ENCODE data around the gene HSP90AB1.

The HSP90AB1 gene

DNA sequence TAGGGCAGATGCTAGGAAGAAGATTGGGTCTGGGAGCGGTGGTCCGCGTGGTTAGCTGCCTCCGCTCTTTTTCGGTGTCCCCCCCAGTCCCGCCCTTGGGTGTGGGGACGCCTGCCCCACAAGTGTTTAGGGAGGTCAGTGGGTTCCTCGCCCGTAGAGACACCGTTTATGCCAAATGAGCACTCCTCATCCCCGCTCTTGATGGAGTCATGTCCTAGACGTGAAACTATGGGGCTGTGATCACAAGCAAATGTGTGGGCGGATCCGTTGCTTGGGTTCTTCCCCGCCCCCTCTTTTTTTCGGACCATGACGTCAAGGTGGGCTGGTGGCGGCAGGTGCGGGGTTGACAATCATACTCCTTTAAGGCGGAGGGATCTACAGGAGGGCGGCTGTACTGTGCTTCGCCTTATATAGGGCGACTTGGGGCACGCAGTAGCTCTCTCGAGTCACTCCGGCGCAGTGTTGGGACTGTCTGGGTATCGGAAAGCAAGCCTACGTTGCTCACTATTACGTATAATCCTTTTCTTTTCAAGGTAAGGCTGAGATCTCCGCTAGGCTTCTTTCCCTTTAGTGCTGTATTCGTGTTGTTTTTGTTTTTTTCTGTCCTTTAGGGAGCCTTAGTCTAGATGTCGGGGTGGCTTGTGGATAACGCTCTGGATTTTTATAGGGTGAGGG is at the start of gene HSP90AB1 (continued):
- TF ChIP-seq ZNF768 (tag by site-specific recombination; IDR thresholded peaks at IDR 0.05), result no peak; the same call in 1 of the 2 replicates
- TF ChIP-seq SALL2 (tag by site-specific recombination; IDR thresholded peaks at IDR 0.05; ENCODE audit: borderline replicate concordance), result peak; percentile 92
- TF ChIP-seq HOXD13 (CRISPR knock-in tag; IDR thresholded peaks at IDR 0.05; ENCODE audit: borderline replicate concordance), result no peak
- no peak; the same call in 1 of the 2 replicates for TF ChIP-seq ZNF157 (tag by site-specific recombination; IDR thresholded peaks at IDR 0.05)
- no peak for TF ChIP-seq ZNF302 (tag by site-specific recombination; IDR thresholded peaks at IDR 0.05; ENCODE audit: low read depth)
- TF ChIP-seq ZNF621 (tag by site-specific recombination; IDR thresholded peaks at IDR 0.05), result no peak
- TF ChIP-seq ZBTB48 (tag by site-specific recombination; IDR thresholded peaks at IDR 0.05), result 0 out of 2 replicates have a peak, but pooled peaks have one; percentile 29
- TF ChIP-seq OVOL3 (tag by site-specific recombination; IDR thresholded peaks at IDR 0.05), result 0 out of 2 replicates have a peak, but pooled peaks have one; percentile 4
- TF ChIP-seq ZNF311 (tag by site-specific recombination; IDR thresholded peaks at IDR 0.05; ENCODE audit: borderline replicate concordance), result no peak
- TF ChIP-seq REPIN1 (tag by site-specific recombination; IDR thresholded peaks at IDR 0.05; ENCODE audit: low read depth), result peak; percentile 70; the same call in 1 of the 2 replicates
- TF ChIP-seq, protein P1, sequence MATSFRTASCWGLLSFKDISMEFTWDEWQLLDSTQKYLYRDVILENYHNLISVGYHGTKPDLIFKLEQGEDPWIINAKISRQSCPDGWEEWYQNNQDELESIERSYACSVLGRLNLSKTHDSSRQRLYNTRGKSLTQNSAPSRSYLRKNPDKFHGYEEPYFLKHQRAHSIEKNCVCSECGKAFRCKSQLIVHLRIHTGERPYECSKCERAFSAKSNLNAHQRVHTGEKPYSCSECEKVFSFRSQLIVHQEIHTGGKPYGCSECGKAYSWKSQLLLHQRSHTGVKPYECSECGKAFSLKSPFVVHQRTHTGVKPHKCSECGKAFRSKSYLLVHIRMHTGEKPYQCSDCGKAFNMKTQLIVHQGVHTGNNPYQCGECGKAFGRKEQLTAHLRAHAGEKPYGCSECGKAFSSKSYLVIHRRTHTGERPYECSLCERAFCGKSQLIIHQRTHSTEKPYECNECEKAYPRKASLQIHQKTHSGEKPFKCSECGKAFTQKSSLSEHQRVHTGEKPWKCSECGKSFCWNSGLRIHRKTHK (tag by site-specific recombination; IDR thresholded peaks at IDR 0.05), result no peak
- TF ChIP-seq WT1 (tag by site-specific recombination; IDR thresholded peaks at IDR 0.05), result peak; percentile 44; the same call in 1 of the 2 replicates
- 0 out of 2 replicates have a peak, but pooled peaks have one; percentile 46 for TF ChIP-seq ZNF747 (tag by site-specific recombination; IDR thresholded peaks at IDR 0.05)
- peak; percentile 27; the same call in 1 of the 2 replicates for TF ChIP-seq ZNF623 (tag by site-specific recombination; IDR thresholded peaks at IDR 0.05)
- TF ChIP-seq ZNF473 (tag by site-specific recombination; IDR thresholded peaks at IDR 0.05), result no peak
- no peak for TF ChIP-seq ZNF350 (tag by site-specific recombination; IDR thresholded peaks at IDR 0.05)
- TF ChIP-seq GLI4 (tag by site-specific recombination; IDR thresholded peaks at IDR 0.05), result peak; percentile 63; the same call in 1 of the 2 replicates
- TF ChIP-seq ZNF777 (tag by site-specific recombination; IDR thresholded peaks at IDR 0.05; ENCODE audit: borderline replicate concordance), result peak; percentile 92
- TF ChIP-seq SP3 (tag by site-specific recombination; IDR thresholded peaks at IDR 0.05), result peak; percentile 87
- TF ChIP-seq, protein P2, sequence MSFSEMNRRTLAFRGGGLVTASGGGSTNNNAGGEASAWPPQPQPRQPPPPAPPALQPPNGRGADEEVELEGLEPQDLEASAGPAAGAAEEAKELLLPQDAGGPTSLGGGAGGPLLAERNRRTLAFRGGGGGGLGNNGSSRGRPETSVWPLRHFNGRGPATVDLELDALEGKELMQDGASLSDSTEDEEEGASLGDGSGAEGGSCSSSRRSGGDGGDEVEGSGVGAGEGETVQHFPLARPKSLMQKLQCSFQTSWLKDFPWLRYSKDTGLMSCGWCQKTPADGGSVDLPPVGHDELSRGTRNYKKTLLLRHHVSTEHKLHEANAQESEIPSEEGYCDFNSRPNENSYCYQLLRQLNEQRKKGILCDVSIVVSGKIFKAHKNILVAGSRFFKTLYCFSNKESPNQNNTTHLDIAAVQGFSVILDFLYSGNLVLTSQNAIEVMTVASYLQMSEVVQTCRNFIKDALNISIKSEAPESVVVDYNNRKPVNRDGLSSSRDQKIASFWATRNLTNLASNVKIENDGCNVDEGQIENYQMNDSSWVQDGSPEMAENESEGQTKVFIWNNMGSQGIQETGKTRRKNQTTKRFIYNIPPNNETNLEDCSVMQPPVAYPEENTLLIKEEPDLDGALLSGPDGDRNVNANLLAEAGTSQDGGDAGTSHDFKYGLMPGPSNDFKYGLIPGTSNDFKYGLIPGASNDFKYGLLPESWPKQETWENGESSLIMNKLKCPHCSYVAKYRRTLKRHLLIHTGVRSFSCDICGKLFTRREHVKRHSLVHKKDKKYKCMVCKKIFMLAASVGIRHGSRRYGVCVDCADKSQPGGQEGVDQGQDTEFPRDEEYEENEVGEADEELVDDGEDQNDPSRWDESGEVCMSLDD (tag by site-specific recombination; IDR thresholded peaks at IDR 0.05), result peak; percentile 80
- TF ChIP-seq, protein P3, sequence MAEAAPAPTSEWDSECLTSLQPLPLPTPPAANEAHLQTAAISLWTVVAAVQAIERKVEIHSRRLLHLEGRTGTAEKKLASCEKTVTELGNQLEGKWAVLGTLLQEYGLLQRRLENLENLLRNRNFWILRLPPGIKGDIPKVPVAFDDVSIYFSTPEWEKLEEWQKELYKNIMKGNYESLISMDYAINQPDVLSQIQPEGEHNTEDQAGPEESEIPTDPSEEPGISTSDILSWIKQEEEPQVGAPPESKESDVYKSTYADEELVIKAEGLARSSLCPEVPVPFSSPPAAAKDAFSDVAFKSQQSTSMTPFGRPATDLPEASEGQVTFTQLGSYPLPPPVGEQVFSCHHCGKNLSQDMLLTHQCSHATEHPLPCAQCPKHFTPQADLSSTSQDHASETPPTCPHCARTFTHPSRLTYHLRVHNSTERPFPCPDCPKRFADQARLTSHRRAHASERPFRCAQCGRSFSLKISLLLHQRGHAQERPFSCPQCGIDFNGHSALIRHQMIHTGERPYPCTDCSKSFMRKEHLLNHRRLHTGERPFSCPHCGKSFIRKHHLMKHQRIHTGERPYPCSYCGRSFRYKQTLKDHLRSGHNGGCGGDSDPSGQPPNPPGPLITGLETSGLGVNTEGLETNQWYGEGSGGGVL (tag by site-specific recombination; IDR thresholded peaks at IDR 0.05), result no peak
- TF ChIP-seq ZNF133 (tag by site-specific recombination; IDR thresholded peaks at IDR 0.05), result 0 out of 2 replicates have a peak, but pooled peaks have one; percentile 35
- no peak for TF ChIP-seq HOXA7 (CRISPR knock-in tag; IDR thresholded peaks at IDR 0.05; ENCODE audit: borderline replicate concordance)
- TF ChIP-seq ZNF146 (tag by site-specific recombination; IDR thresholded peaks at IDR 0.05), result no peak; the same call in 1 of the 2 replicates
- TF ChIP-seq, protein P4, sequence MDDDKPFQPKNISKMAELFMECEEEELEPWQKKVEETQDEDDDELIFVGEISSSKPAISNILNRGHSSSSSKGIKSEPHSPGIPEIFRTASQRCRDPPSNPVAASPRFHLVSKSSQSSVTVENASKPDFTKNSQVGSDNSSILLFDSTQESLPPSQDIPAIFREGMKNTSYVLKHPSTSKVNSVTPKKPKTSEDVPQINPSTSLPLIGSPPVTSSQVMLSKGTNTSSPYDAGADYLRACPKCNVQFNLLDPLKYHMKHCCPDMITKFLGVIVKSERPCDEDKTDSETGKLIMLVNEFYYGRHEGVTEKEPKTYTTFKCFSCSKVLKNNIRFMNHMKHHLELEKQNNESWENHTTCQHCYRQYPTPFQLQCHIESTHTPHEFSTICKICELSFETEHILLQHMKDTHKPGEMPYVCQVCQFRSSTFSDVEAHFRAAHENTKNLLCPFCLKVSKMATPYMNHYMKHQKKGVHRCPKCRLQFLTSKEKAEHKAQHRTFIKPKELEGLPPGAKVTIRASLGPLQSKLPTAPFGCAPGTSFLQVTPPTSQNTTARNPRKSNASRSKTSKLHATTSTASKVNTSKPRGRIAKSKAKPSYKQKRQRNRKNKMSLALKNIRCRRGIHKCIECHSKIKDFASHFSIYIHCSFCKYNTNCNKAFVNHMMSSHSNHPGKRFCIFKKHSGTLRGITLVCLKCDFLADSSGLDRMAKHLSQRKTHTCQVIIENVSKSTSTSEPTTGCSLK (tag by site-specific recombination; IDR thresholded peaks at IDR 0.05), result no peak
- TF ChIP-seq, protein P5, sequence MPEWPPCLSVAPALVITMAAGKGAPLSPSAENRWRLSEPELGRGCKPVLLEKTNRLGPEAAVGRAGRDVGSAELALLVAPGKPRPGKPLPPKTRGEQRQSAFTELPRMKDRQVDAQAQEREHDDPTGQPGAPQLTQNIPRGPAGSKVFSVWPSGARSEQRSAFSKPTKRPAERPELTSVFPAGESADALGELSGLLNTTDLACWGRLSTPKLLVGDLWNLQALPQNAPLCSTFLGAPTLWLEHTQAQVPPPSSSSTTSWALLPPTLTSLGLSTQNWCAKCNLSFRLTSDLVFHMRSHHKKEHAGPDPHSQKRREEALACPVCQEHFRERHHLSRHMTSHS (tag by site-specific recombination; IDR thresholded peaks at IDR 0.05), result 0 out of 2 replicates have a peak, but pooled peaks have one; percentile 40
- TF ChIP-seq IKZF3 (tag by site-specific recombination; IDR thresholded peaks at IDR 0.05), result no peak
- no peak for TF ChIP-seq ZNF707 (tag by site-specific recombination; IDR thresholded peaks at IDR 0.05)
- peak; percentile 67; the same call in 1 of the 2 replicates for TF ChIP-seq ZSCAN30 (tag by site-specific recombination; IDR thresholded peaks at IDR 0.05)
- TF ChIP-seq ZNF658 (tag by site-specific recombination; IDR thresholded peaks at IDR 0.05), result no peak
- TF ChIP-seq ZNF785 (tag by site-specific recombination; IDR thresholded peaks at IDR 0.05), result 0 out of 2 replicates have a peak, but pooled peaks have one; percentile 26
- TF ChIP-seq ZNF76 (tag by site-specific recombination; IDR thresholded peaks at IDR 0.05; ENCODE audit: borderline replicate concordance, low read depth), result no peak; the same call in none of the 2 replicates
